Spleen (tissue), 7 donors: ENCODE measurements around the gene OR8I2.

ENCODE experiments used
- CTCF ChIP-seq, 11 experiments: fragments of 200-600 bp in 7 of 11; fragments of 450-650 bp in 4 of 11; sonication (generic) in 4 of 11; IDR thresholded peaks in 8 of 11; conservative IDR thresholded peaks in 3 of 11; 1 replicate in 7 of 11; 2 replicates in 4 of 11; pipeline versions ENCODE4 v1.4.0 to v1.8.0; 2016 to 2021; ENCODE audit warnings: antibody characterized with exemption in 11 of 11, inconsistent platforms in 4 of 11, mild to moderate bottlenecking in 1 of 11
- POLR2A ChIP-seq, 3 donors: fragments of 450-650 bp; IDR thresholded peaks; one replicate each; pipeline ENCODE4 v1.5.1; 2017; ENCODE audit warnings: antibody characterized with exemption in 3 of 3, mild to moderate bottlenecking in 1 of 3
- donor health status: DM: no; HTN: no; CAD: no; lungs with moderate emphysema.
- donor health status: DM: no; HTN: no; CAD: no.
- donor health status: DM: no; HTN: no; CAD: no.

- TF ChIP-seq CTCF (IDR thresholded peaks at IDR 0.05 in 8 of 11, conservative IDR thresholded peaks at IDR 0.05 in 3 of 11) (no peak), POLR2A (IDR thresholded peaks at IDR 0.05) (no peak)
Measured at GRCh38 chr11:56066980-56067379, 26.1 kb upstream of the OR8I2 start.
